Smooth muscle cell (in vitro differentiated cells): ENCODE measurements around the gene GOLGA6C. TPM values are rescaled to one million over a fixed set of nuclear protein-coding genes. Genes with fewer than 3 reads are reported as not detected.

Source experiments
- DNase-seq: peaks from one replicate; lab custom pipeline; 2025; ENCODE audit not compliant: unreplicated experiment; lab: John Stamatoyannopoulos, UW
- H2AFZ ChIP-seq: fragments of 200-600 bp; sonication (generic); 2 replicates; pipeline ENCODE4 v1.6.0; 2016; ENCODE audit warnings: antibody characterized with exemption, low read depth, mild to moderate bottlenecking
- H3F3A ChIP-seq: fragments of 200-600 bp; sonication (generic); 2 replicates; pipeline ENCODE4 v1.6.0; 2017; ENCODE audit warnings: antibody characterized with exemption, low read depth
- H3K27ac ChIP-seq: fragments of 200-600 bp; sonication (generic); 2 replicates; pipeline ENCODE4 v1.5.1; 2016; ENCODE audit warnings: low read depth, mild to moderate bottlenecking
- H3K27me3 ChIP-seq: fragments of 200-600 bp; sonication (generic); 2 replicates; pipeline ENCODE4 v1.6.1; 2016; ENCODE audit warnings: low read depth, mild to moderate bottlenecking
- H3K36me3 ChIP-seq: fragments of 200-600 bp; sonication (generic); 2 replicates; pipeline ENCODE4 v1.5.1; 2016; ENCODE audit warnings: low read depth
- H3K4me1 ChIP-seq: fragments of 200-600 bp; sonication (generic); 2 replicates; pipeline ENCODE4 v1.5.1; 2016; ENCODE audit warnings: low read depth
- H3K4me2 ChIP-seq: fragments of 200-600 bp; sonication (generic); 2 replicates; pipeline ENCODE4 v1.6.0; 2016; ENCODE audit warnings: mild to moderate bottlenecking
- H3K4me3 ChIP-seq: fragments of 200-600 bp; sonication (generic); 2 replicates; pipeline ENCODE4 v1.5.1; 2016; ENCODE audit warnings: mild to moderate bottlenecking
- H3K79me2 ChIP-seq: fragments of 200-600 bp; sonication (generic); 2 replicates; pipeline ENCODE4 v1.6.0; 2016; ENCODE audit warnings: low read depth, mild to moderate bottlenecking
- H3K9ac ChIP-seq: fragments of 200-600 bp; sonication (generic); 2 replicates; pipeline ENCODE4 v1.6.0; 2016; ENCODE audit warnings: low read depth
- H3K9me3 ChIP-seq: fragments of 200-600 bp; sonication (generic); replicated peaks from 2 replicates; pipeline ENCODE4 v1.5.1; 2016; ENCODE audit warnings: low read depth
- H4K20me1 ChIP-seq: fragments of 200-600 bp; sonication (generic); 2 replicates; pipeline ENCODE4 v1.6.0; 2016; ENCODE audit warnings: low read depth
- CTCF ChIP-seq: fragments of 200-600 bp; sonication (generic); IDR thresholded peaks from 2 replicates; pipeline ENCODE4 v1.5.1; 2017; ENCODE audit warnings: borderline replicate concordance, mild to moderate bottlenecking, antibody characterized with exemption; ENCODE audit not compliant: insufficient read depth, poor library complexity, severe bottlenecking
- WGBS: methylation state at CpG from one replicate; pipeline ENCODE4 v1.1.7; 2016; ENCODE audit warnings: low lambda C conversion rate; 5-methylcytosine and 5-hydroxymethylcytosine counted together
- polyA plus RNA-seq: library from polyadenylated mRNA; unstranded; fragments of >200 nt; fragmentation: Nextera tagmentation; extraction: Ambion mirVana; gene quantifications from 2 replicates; pipeline ENCODE4 v1.2.1, GENCODE V29; 2016
- total RNA-seq: library from RNA; depleted of rRNA; stranded (reverse); fragments of >200 nt; gene quantifications from 2 replicates; pipeline ENCODE4 v1.2.3, GENCODE V29; 2014

GOLGA6C gene
- total and polyA plus RNA-seq, 2 experiments from 2014 or later = not detected

DNA sequence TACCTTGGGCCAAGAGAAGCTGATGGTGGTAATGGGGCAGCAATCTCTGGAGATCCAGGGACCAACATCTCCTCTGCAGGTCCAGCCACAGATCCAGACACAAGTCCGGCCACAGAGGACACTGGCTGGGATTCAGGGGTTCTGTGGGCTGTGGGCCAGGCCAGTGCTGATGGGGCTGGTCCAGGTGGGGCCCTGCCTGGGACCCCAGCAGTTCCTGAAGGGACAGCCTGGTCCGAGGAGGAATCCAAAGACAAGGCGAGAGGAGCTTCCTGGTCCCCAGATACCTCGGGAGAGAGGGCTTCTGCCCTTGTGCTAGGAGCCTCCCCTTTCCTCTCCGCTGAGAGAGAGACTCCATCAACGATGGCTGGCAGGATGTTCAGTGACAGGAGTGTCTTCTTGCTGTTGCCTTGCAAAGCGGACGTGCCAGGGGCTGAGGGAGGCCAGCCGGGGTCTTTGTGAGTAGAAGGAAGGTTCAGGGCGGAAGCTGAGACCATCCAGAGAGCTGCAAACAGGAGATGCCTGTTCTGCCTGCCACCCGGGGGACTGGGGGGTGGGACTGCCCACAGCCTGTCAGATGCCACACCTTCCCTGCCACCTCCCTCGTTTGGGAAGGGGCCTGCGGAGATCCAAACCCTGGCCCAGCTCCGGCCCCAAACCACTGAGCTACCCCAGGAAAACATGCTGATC is 24.5 kb upstream of the GOLGA6C start:
- Histone ChIP-seq H3K4me1 (no peaks in the 10 kb centered on the region), H3K4me2 (no peak overlapping the region), H4K20me1 (no peaks in the 10 kb centered on the region), H3K36me3 (no peaks in the 10 kb centered on the region), H3K9me3 (no peaks in the 10 kb centered on the region), H3F3A (no peaks in the 10 kb centered on the region), H3K79me2 (no peaks in the 10 kb centered on the region), H3K27ac (no peak overlapping the region), H3K9ac (no peak overlapping the region), H2AFZ (no peak overlapping the region), H3K4me3 (no peak overlapping the region), H3K27me3 (peaks cover 6% of the 10 kb centered on the region)
- no peak for DNase-seq
- TF ChIP-seq CTCF = no peak
- 85% methylated on average over 14 of the region's 14 CpGs for WGBS

GRCh38 chr15:75234191-75234810 is 23.8 kb upstream of the GOLGA6C start:
- WGBS = 90% methylated on average over 5 of the region's 5 CpGs
- H2AFZ ChIP-seq = no peak overlapping the region
- no peaks in the 10 kb centered on the region for H3K9me3 ChIP-seq
- H3K36me3 ChIP-seq = no peaks in the 10 kb centered on the region
- H3K4me2 ChIP-seq = no peak overlapping the region
- no peak for DNase-seq
- no peak for TF ChIP-seq CTCF
- peaks cover 6% of the 10 kb centered on the region for H3K27me3 ChIP-seq
- no peaks in the 10 kb centered on the region for H4K20me1 ChIP-seq
- H3K9ac ChIP-seq = no peak overlapping the region
- no peak overlapping the region for H3K4me3 ChIP-seq
- no peaks in the 10 kb centered on the region for H3K4me1 ChIP-seq
- no peaks in the 10 kb centered on the region for H3F3A ChIP-seq
- no peaks in the 10 kb centered on the region for H3K79me2 ChIP-seq
- H3K27ac ChIP-seq = no peak overlapping the region

DNA sequence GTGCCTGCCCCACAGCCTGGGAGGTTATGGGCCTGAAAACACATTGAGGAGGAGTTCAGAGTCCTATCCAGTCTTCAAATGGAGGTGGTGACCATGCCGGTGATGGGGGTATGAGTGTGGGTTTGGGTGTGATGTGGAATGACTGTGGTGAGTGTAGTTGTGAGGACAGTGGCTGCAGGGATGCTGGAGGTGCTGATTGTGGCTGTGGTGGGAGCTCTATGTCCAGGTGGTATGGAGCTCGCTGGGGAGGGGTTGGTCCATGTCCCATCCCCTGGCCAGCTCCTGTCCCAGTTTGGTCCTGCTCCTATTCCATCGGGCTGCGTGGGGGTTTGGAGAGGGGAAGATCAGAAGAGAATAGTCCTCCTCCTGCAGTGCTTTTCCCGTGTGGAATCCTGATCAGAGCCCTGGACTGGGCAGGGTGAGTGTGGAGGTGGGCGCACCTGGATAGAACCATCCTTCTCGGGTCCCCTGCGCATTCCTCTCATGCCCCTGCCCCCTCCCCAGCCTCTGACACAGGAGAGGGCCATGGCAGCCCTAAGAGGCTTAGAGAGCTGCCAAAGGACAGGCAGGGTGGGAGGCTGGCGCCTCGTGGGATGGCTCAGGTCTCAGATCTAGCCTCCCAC is 23.0 kb upstream of the GOLGA6C start:
- Histone ChIP-seq H3K27me3 (peaks cover 6% of the 10 kb centered on the region), H3K36me3 (no peaks in the 10 kb centered on the region), H3K9ac (no peak overlapping the region), H3F3A (no peaks in the 10 kb centered on the region), H4K20me1 (no peaks in the 10 kb centered on the region), H3K4me1 (no peaks in the 10 kb centered on the region), H3K9me3 (no peaks in the 10 kb centered on the region), H3K27ac (no peak overlapping the region), H3K4me3 (no peak overlapping the region), H2AFZ (no peak overlapping the region), H3K79me2 (no peaks in the 10 kb centered on the region), H3K4me2 (no peak overlapping the region)
- WGBS = 83% methylated on average over 10 of the region's 10 CpGs
- no peak for TF ChIP-seq CTCF
- no peak for DNase-seq
